ENCODE data around the gene CHRNE. TPM values are rescaled to one million over a fixed set of nuclear protein-coding genes. Genes with fewer than 3 reads are reported as not detected.

Gene CHRNE
- total and polyA plus RNA-seq, 2 experiments from 2014 or later: 0.24 to 1.2 TPM

GRCh38 chr17:4893272-4893671 lies 9.6 kb downstream of the CHRNE start:
- no peak overlapping the region for H3K27ac Mint-ChIP-seq
- no peak overlapping the region for H3K4me2 ChIP-seq

DNA sequence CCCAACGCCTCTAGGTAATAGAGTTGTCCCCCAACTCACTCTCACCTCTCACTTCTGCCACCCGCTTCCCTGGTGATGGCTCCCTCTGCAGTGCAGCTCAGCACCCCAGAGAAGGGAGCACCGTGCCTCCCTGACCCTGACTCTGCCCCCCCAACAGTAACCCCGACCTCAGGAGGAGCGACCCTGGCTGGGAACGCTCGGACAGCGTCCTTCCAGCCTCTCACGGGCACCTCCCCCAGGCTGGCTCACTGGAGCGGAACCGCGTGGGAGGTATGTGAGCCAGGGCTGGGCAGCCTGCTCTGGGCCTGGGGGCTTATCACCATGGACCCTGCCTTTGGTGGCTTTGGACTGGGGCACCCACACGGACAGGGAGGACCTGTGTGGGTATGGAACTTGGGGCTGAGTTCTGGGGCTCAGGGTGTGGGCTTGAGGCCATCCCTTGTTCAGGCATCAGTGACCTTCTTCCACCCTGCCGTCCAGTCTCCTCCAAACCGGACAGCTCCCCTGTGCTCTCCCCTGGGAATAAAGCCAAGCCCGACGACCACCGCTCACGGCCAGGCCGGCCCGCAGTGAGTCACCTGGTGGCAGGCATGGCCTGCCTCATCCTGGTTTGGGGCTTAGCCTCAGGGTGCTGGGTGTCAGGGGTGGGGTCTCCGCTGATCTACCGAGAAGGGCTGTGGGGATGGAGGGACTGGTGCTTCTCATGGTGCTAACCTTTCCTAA lies 10.2 kb downstream of the CHRNE start:
- DNase-seq (ENCODE audit: low spot score) (no peak), ATAC-seq (no peak)
- TF ChIP-seq STAT1 (IDR thresholded peaks at IDR 0.05; ENCODE audit: unreplicated experiment) (no peak), ETS1 (IDR thresholded peaks at IDR 0.05) (no peak), CREB1 (CRISPR knock-in tag; IDR thresholded peaks at IDR 0.05; ENCODE audit: low read depth) (no peak), NANOG (IDR thresholded peaks at IDR 0.05; ENCODE audit: borderline replicate concordance) (no peak), ZNF331 (CRISPR knock-in tag; IDR thresholded peaks at IDR 0.05; ENCODE audit: low read depth) (no peak)
- TF ChIP-seq, protein P1, sequence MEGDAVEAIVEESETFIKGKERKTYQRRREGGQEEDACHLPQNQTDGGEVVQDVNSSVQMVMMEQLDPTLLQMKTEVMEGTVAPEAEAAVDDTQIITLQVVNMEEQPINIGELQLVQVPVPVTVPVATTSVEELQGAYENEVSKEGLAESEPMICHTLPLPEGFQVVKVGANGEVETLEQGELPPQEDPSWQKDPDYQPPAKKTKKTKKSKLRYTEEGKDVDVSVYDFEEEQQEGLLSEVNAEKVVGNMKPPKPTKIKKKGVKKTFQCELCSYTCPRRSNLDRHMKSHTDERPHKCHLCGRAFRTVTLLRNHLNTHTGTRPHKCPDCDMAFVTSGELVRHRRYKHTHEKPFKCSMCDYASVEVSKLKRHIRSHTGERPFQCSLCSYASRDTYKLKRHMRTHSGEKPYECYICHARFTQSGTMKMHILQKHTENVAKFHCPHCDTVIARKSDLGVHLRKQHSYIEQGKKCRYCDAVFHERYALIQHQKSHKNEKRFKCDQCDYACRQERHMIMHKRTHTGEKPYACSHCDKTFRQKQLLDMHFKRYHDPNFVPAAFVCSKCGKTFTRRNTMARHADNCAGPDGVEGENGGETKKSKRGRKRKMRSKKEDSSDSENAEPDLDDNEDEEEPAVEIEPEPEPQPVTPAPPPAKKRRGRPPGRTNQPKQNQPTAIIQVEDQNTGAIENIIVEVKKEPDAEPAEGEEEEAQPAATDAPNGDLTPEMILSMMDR (conservative IDR thresholded peaks at IDR 0.05; ENCODE audit: low read depth in 2 of 2): no peak
- Histone ChIP-seq H4K20me1 (replicated peaks; ENCODE audit: insufficient read depth) (0 out of 2 replicates have a peak, but pooled peaks cover 6% of the 10 kb centered on the region), H3K9me2 (ENCODE audit: insufficient read depth) (no peaks in the 10 kb centered on the region), H3K4me3 (no peak overlapping the region), H2AFZ (no peak overlapping the region), H3K27me3 (ENCODE audit: insufficient read depth) (no peaks in the 10 kb centered on the region), H3K4me2 (no peak overlapping the region), H3K36me3 (ENCODE audit: insufficient read depth) (no peaks in the 10 kb centered on the region; the same call in 1 of the 2 replicates), H3K4me1 (ENCODE audit: insufficient read depth) (no peaks in the 10 kb centered on the region; the same call in 1 of the 2 replicates), H3K79me2 (replicated peaks; ENCODE audit: insufficient read depth) (no peaks in the 10 kb centered on the region), H3F3A (replicated peaks; ENCODE audit: low read depth) (peaks cover 14% of the 10 kb centered on the region; the same call in 1 of the 2 replicates), H3K27ac (ENCODE audit: low read depth) (no peak overlapping the region)
- no peaks in the 10 kb centered on the region for H3K9me3 Mint-ChIP-seq
- H3K27me3 Mint-ChIP-seq (ENCODE audit: insufficient read depth, low read depth, poor library complexity): peaks cover 21% of the 10 kb centered on the region
- no peak overlapping the region for H3K27ac Mint-ChIP-seq
- peaks cover 15% of the 10 kb centered on the region for H3K4me1 Mint-ChIP-seq
- H3K36me3 Mint-ChIP-seq (ENCODE audit: low read depth): peaks cover 29% of the 10 kb centered on the region
- H3K4me3 Mint-ChIP-seq: no peak overlapping the region

More at GRCh38 chr17:4893272-4893671, 9.6 kb downstream of the CHRNE start:
- H4K20me1 ChIP-seq (replicated peaks; ENCODE audit: insufficient read depth): 0 out of 2 replicates have a peak, but pooled peaks cover 6% of the 10 kb centered on the region
- Mint-ChIP-seq H3K4me3 (no peak overlapping the region), H3K9me3 (no peaks in the 10 kb centered on the region), H3K36me3 (ENCODE audit: low read depth) (peaks cover 29% of the 10 kb centered on the region), H3K27me3 (ENCODE audit: insufficient read depth, low read depth, poor library complexity) (peaks cover 21% of the 10 kb centered on the region), H3K4me1 (peaks cover 15% of the 10 kb centered on the region)
- no peak overlapping the region for H3K27ac ChIP-seq (ENCODE audit: low read depth)
- no peak for TF ChIP-seq NANOG (IDR thresholded peaks at IDR 0.05; ENCODE audit: borderline replicate concordance)
- TF ChIP-seq ZNF114 (CRISPR knock-in tag; IDR thresholded peaks at IDR 0.05): no peak
- no peak for TF ChIP-seq EZH2phosphoT487 (IDR thresholded peaks at IDR 0.05; ENCODE audit: unreplicated experiment)
- no peak for TF ChIP-seq EZH2 (IDR thresholded peaks at IDR 0.05; ENCODE audit: low read depth, unreplicated experiment)
- no peak for DNase-seq (ENCODE audit: low spot score)
- no peaks in the 10 kb centered on the region; the same call in 1 of the 2 replicates for H3K36me3 ChIP-seq (ENCODE audit: insufficient read depth)
- H2AFZ ChIP-seq: no peak overlapping the region
- H3K79me2 ChIP-seq (replicated peaks; ENCODE audit: insufficient read depth): no peaks in the 10 kb centered on the region
- ATAC-seq: no peak
- peaks cover 13% of the 10 kb centered on the region; the same call in 1 of the 2 replicates for H3F3A ChIP-seq (replicated peaks; ENCODE audit: low read depth)
- H3K4me1 ChIP-seq (ENCODE audit: insufficient read depth): peaks cover 3% of the 10 kb centered on the region; the same call in 1 of the 2 replicates
- H3K9me2 ChIP-seq (ENCODE audit: insufficient read depth): no peaks in the 10 kb centered on the region
- no peaks in the 10 kb centered on the region for H3K27me3 ChIP-seq (ENCODE audit: insufficient read depth)
- no peak overlapping the region for H3K4me3 ChIP-seq
